Measurements from ENCODE around the gene POFUT2.
A peak's percentile ranks its signal among the peaks of the same experiment; 100 is the strongest.

The POFUT2 gene

DNA sequence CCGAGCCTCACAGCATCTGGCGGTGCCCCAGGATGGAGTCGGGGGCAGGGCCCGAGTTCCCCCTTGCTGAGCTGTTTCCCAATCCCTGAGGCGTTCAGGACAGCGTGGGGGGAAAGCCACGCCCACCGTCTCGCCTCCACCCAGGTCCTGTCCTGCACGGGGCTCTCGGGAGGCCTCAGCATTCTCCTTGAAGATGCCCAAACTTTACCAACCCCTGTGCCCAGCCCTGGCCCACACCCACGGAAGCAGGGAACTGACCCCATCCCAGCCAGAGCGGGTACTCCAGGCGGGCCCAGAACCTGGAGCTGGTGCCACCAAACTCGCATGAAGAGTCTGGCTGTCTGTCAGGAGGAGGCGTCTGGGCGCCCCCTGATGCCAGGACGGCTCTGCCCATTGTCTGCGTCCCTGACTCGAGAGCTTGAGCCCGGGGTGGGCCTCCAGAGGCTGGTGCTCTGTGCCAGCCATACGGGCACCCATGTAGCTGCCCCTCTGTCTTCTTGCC lies 35.3 kb upstream of the POFUT2 start:
- TF ChIP-seq, protein P1, sequence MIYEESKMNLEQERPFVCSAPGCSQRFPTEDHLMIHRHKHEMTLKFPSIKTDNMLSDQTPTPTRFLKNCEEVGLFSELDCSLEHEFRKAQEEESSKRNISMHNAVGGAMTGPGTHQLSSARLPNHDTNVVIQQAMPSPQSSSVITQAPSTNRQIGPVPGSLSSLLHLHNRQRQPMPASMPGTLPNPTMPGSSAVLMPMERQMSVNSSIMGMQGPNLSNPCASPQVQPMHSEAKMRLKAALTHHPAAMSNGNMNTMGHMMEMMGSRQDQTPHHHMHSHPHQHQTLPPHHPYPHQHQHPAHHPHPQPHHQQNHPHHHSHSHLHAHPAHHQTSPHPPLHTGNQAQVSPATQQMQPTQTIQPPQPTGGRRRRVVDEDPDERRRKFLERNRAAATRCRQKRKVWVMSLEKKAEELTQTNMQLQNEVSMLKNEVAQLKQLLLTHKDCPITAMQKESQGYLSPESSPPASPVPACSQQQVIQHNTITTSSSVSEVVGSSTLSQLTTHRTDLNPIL (CRISPR knock-in tag; IDR thresholded peaks at IDR 0.05; ENCODE audit: low read depth), result no peak
- no peak for TF ChIP-seq PPARA (CRISPR knock-in tag; IDR thresholded peaks at IDR 0.05; ENCODE audit: borderline replicate concordance)
- TF ChIP-seq CSDC2 (CRISPR knock-in tag; IDR thresholded peaks at IDR 0.05), result no peak
- TF ChIP-seq, protein P2, sequence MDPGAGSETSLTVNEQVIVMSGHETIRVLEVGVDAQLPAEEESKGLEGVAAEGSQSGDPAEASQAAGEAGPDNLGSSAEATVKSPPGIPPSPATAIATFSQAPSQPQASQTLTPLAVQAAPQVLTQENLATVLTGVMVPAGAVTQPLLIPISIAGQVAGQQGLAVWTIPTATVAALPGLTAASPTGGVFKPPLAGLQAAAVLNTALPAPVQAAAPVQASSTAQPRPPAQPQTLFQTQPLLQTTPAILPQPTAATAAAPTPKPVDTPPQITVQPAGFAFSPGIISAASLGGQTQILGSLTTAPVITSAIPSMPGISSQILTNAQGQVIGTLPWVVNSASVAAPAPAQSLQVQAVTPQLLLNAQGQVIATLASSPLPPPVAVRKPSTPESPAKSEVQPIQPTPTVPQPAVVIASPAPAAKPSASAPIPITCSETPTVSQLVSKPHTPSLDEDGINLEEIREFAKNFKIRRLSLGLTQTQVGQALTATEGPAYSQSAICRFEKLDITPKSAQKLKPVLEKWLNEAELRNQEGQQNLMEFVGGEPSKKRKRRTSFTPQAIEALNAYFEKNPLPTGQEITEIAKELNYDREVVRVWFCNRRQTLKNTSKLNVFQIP (CRISPR knock-in tag; IDR thresholded peaks at IDR 0.05; ENCODE audit: borderline replicate concordance, low read depth), result no peak
- TF ChIP-seq ZFP3 (CRISPR knock-in tag; IDR thresholded peaks at IDR 0.05), result no peak
- TF ChIP-seq ZC3H10 (CRISPR knock-in tag; IDR thresholded peaks at IDR 0.05), result no peak
- TF ChIP-seq ZFP30 (CRISPR knock-in tag; IDR thresholded peaks at IDR 0.05), result no peak
- no peak for TF ChIP-seq ISL1 (CRISPR knock-in tag; IDR thresholded peaks at IDR 0.05)
- TF ChIP-seq ZNF565 (CRISPR knock-in tag; conservative IDR thresholded peaks at IDR 0.05; ENCODE audit: low read depth), result no peak
- ATAC-seq, result no peak

DNA sequence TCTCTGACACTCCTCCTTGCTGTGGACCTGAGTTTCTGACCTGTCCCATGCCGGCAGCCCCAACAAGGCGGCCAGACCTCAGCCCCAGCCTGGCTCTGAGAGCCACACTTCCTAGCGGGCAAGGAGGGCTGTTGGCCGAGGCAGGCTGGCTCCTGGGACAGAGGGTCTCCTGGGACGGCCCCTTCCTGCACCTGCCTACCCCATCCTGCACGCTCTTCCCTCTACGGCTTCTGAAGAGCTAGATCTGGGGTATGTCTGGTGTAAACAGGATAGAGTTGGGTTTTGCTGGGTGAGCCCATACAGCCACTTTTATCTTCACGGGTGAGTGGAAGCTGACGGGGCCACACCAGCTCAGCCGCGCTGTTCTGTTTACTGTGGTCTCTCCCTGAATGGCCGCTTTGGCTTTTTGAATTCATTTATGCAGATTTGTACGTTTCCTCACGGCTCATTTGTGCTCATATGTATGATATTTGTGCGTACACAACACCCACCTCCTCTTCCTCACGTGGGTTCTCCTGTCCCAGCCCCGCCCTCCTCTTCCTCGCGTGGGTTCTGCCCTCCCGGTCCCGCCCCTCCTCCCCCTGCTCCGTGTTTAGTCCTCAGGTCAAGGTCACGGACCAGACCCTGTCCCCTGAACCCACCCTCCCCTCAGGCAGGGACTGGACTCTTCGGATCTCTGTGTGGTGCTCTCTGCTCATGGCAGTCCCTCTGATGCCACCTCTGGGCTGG lies 34.7 kb upstream of the POFUT2 start:
- TF ChIP-seq, protein P3, sequence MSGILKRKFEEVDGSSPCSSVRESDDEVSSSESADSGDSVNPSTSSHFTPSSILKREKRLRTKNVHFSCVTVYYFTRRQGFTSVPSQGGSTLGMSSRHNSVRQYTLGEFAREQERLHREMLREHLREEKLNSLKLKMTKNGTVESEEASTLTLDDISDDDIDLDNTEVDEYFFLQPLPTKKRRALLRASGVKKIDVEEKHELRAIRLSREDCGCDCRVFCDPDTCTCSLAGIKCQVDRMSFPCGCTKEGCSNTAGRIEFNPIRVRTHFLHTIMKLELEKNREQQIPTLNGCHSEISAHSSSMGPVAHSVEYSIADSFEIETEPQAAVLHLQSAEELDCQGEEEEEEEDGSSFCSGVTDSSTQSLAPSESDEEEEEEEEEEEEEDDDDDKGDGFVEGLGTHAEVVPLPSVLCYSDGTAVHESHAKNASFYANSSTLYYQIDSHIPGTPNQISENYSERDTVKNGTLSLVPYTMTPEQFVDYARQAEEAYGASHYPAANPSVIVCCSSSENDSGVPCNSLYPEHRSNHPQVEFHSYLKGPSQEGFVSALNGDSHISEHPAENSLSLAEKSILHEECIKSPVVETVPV (CRISPR knock-in tag; IDR thresholded peaks at IDR 0.05), result no peak
- TF ChIP-seq ZNF70 (CRISPR knock-in tag; IDR thresholded peaks at IDR 0.05) (no peak), OSR1 (CRISPR knock-in tag; IDR thresholded peaks at IDR 0.05) (no peak), ESRRG (CRISPR knock-in tag; IDR thresholded peaks at IDR 0.05) (no peak), ZFP3 (CRISPR knock-in tag; IDR thresholded peaks at IDR 0.05) (no peak), PPARA (CRISPR knock-in tag; IDR thresholded peaks at IDR 0.05; ENCODE audit: borderline replicate concordance) (no peak), GLIS3 (CRISPR knock-in tag; IDR thresholded peaks at IDR 0.05) (no peak), ZC3H10 (CRISPR knock-in tag; IDR thresholded peaks at IDR 0.05) (no peak), BACH2 (CRISPR knock-in tag; IDR thresholded peaks at IDR 0.05; ENCODE audit: borderline replicate concordance) (no peak), ISL1 (CRISPR knock-in tag; IDR thresholded peaks at IDR 0.05) (no peak), CSDC2 (CRISPR knock-in tag; IDR thresholded peaks at IDR 0.05) (no peak), TOX (CRISPR knock-in tag; IDR thresholded peaks at IDR 0.05; ENCODE audit: borderline replicate concordance) (no peak), RARB (CRISPR knock-in tag; IDR thresholded peaks at IDR 0.05) (no peak), ZNF8 (CRISPR knock-in tag; IDR thresholded peaks at IDR 0.05) (no peak)
- TF ChIP-seq, protein P4, sequence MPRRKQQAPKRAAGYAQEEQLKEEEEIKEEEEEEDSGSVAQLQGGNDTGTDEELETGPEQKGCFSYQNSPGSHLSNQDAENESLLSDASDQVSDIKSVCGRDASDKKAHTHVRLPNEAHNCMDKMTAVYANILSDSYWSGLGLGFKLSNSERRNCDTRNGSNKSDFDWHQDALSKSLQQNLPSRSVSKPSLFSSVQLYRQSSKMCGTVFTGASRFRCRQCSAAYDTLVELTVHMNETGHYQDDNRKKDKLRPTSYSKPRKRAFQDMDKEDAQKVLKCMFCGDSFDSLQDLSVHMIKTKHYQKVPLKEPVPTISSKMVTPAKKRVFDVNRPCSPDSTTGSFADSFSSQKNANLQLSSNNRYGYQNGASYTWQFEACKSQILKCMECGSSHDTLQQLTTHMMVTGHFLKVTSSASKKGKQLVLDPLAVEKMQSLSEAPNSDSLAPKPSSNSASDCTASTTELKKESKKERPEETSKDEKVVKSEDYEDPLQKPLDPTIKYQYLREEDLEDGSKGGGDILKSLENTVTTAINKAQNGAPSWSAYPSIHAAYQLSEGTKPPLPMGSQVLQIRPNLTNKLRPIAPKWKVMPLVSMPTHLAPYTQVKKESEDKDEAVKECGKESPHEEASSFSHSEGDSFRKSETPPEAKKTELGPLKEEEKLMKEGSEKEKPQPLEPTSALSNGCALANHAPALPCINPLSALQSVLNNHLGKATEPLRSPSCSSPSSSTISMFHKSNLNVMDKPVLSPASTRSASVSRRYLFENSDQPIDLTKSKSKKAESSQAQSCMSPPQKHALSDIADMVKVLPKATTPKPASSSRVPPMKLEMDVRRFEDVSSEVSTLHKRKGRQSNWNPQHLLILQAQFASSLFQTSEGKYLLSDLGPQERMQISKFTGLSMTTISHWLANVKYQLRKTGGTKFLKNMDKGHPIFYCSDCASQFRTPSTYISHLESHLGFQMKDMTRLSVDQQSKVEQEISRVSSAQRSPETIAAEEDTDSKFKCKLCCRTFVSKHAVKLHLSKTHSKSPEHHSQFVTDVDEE (CRISPR knock-in tag; IDR thresholded peaks at IDR 0.05), result no peak
- TF ChIP-seq, protein P1 (CRISPR knock-in tag; IDR thresholded peaks at IDR 0.05; ENCODE audit: low read depth), result no peak
- no peak for ATAC-seq

DNA sequence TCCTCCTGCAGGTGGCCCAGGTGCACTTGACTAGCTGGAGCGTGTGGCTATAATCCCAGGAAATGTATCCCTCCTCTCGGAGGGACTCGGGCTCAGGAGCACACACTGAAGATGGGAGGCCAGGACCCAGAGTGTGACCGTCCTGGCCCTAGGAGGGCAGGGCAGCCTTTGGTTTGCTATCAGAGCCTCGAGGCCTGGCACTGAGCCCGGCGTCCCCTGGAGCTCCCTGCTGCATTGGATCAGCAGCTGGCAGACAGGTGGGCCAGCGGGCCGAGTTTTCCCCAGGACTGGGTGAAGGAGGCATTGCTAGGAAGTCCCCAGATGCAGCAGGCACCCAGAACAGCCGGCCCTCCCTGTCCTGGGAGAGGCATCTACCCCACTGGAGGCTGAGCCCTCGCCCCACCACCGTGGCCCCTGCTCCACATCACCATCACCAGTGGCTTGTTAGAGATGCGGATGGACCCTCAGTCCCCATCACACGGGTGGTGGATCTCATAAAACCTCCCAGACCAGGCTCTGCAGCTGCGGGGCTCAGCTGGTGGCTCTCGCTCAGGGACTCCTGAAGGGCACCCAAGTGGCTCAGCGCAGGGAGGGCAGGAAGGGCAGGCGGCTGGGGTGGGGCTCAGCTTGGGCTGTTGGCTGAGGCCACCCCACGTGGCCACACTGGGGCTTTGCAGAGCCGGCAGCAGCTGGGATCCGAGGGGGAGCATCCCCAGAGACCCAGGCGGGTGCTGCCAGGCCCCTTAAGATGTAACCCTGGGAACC lies 32.7 kb upstream of the POFUT2 start:
- TF ChIP-seq, protein P2 (CRISPR knock-in tag; IDR thresholded peaks at IDR 0.05; ENCODE audit: borderline replicate concordance, low read depth), result no peak
- TF ChIP-seq ZNF70 (CRISPR knock-in tag; IDR thresholded peaks at IDR 0.05), result no peak
- ATAC-seq, result peak; percentile 2; the same call in 1 of the 3 replicates
